ENCODE data around the gene LPP. TPM values are rescaled to one million over a fixed set of nuclear protein-coding genes. Genes with fewer than 3 reads are reported as not detected.

LPP gene
- total and polyA plus RNA-seq, 9 donors, result 15.9 to 280 (median 134) TPM

- Histone ChIP-seq H3K4me1 (ENCODE audit: insufficient read depth) (peaks cover 4% of the 10 kb centered on the region), H3K9me3 (no peaks in the 10 kb centered on the region), H3K36me3 (no peaks in the 10 kb centered on the region), H3K27me3 (no peaks in the 10 kb centered on the region), H3K4me3 (no peak overlapping the region), H3K27ac (no peak overlapping the region)
- TF ChIP-seq EP300 (IDR thresholded peaks at IDR 0.05), result no peak
- no peak for TF ChIP-seq POLR2A (IDR thresholded peaks at IDR 0.05)
- TF ChIP-seq CTCF (IDR thresholded peaks at IDR 0.05), result no peak
- intact Hi-C loops (cut with DNase I), result no loop called here
- no peak for DNase-seq
- 37 to 52% (median 40%) methylated on average over 1 of the region's 1 CpG for WGBS, 3 donors
These were observed 380.7 kb downstream of the LPP start for GRCh38 chr3:188534633-188535032.

- intact Hi-C loops (cut with DNase I), result no loop called here
- no peak overlapping the region for H3K4me3 ChIP-seq
- WGBS, 3 donors, result 93 to 95% (median 94%) methylated on average over 3 of the region's 3 CpGs
- H3K27me3 ChIP-seq, result no peaks in the 10 kb centered on the region
- DNase-seq, result no peak
- TF ChIP-seq EP300 (IDR thresholded peaks at IDR 0.05), result no peak
- no peak for TF ChIP-seq CTCF (IDR thresholded peaks at IDR 0.05)
- no peak for TF ChIP-seq POLR2A (IDR thresholded peaks at IDR 0.05)
- no peaks in the 10 kb centered on the region for H3K9me3 ChIP-seq
- H3K36me3 ChIP-seq, result no peaks in the 10 kb centered on the region
- peaks cover 4% of the 10 kb centered on the region for H3K4me1 ChIP-seq (ENCODE audit: insufficient read depth)
- no peak overlapping the region for H3K27ac ChIP-seq
These were observed 383.6 kb downstream of the LPP start for GRCh38 chr3:188537606-188538005.

- no peak for DNase-seq
- H3K4me1 ChIP-seq (ENCODE audit: insufficient read depth), result peaks cover under 1% of the 10 kb centered on the region
- WGBS, 3 donors, result 96 to 98% (median 96%) methylated on average over 3 of the region's 3 CpGs
- intact Hi-C loops (cut with DNase I), result no loop called here
- no peak overlapping the region for H3K27ac ChIP-seq
- no peak overlapping the region for H3K4me3 ChIP-seq
- H3K36me3 ChIP-seq, result no peaks in the 10 kb centered on the region
- no peaks in the 10 kb centered on the region for H3K9me3 ChIP-seq
- no peaks in the 10 kb centered on the region for H3K27me3 ChIP-seq
- TF ChIP-seq EP300 (IDR thresholded peaks at IDR 0.05), result no peak
- TF ChIP-seq POLR2A (IDR thresholded peaks at IDR 0.05), result no peak
- no peak for TF ChIP-seq CTCF (IDR thresholded peaks at IDR 0.05)
These were observed 385.1 kb downstream of the LPP start for GRCh38 chr3:188539037-188539436.

GRCh38 chr3:188539631-188540194 is 385.8 kb downstream of the LPP start:
- DNase-seq, result no peak
- TF ChIP-seq CTCF (IDR thresholded peaks at IDR 0.05) (no peak), EP300 (IDR thresholded peaks at IDR 0.05) (no peak), POLR2A (IDR thresholded peaks at IDR 0.05) (no peak)
- H3K36me3 ChIP-seq, result no peaks in the 10 kb centered on the region
- no peaks in the 10 kb centered on the region for H3K27me3 ChIP-seq
- no peak overlapping the region for H3K4me3 ChIP-seq
- H3K4me1 ChIP-seq (ENCODE audit: insufficient read depth), result no peaks in the 10 kb centered on the region
- H3K27ac ChIP-seq, result no peak overlapping the region
- intact Hi-C loops (cut with DNase I), result no loop called here
- no peaks in the 10 kb centered on the region for H3K9me3 ChIP-seq

Measured in ovary (tissue), 9 donors.